Neural cell (in vitro differentiated cells): ENCODE results near the gene TRIM43B.
"Not testable (repeated sequence)": the region's sequence is repeated elsewhere in the genome, so short reads cannot be mapped to it uniquely, and the experiment has no call there.

Source experiments
- EP300 ChIP-seq: fragments of 450-650 bp; conservative IDR thresholded peaks from 2 replicates; pipeline ENCODE4 v1.6.1; 2014; ENCODE audit warnings: antibody characterized with exemption, mild to moderate bottlenecking, moderate library complexity; ENCODE audit not compliant: poor library complexity, severe bottlenecking
- EZH2 ChIP-seq: fragments of 200-600, 300-800 bp; shearing (Covaris generic), sonication (generic); IDR thresholded peaks from 2 replicates; pipeline ENCODE4 v1.6.1; 2014; ENCODE audit warnings: antibody characterized with exemption, low read length, borderline replicate concordance, mild to moderate bottlenecking; ENCODE audit not compliant: insufficient read depth, poor library complexity, severe bottlenecking
- MXI1 ChIP-seq: fragments of 450-650 bp; conservative IDR thresholded peaks from 2 replicates; pipeline ENCODE4 v1.6.1; 2014; ENCODE audit warnings: antibody characterized with exemption, mild to moderate bottlenecking; ENCODE audit not compliant: poor library complexity, severe bottlenecking
- POLR2AphosphoS5 ChIP-seq: IDR thresholded peaks from 2 replicates; pipeline ENCODE4 v1.6.1; 2012
- RAD21 ChIP-seq: fragments of 450-650 bp; conservative IDR thresholded peaks from 2 replicates; pipeline ENCODE4 v1.6.1; 2014; ENCODE audit warnings: antibody characterized with exemption, mild to moderate bottlenecking, moderate library complexity
- SMC3 ChIP-seq: fragments of 450-650 bp; conservative IDR thresholded peaks from 2 replicates; pipeline ENCODE4 v1.6.1; 2014; ENCODE audit warnings: antibody characterized with exemption, mild to moderate bottlenecking, moderate library complexity; ENCODE audit not compliant: poor library complexity
- TAF1 ChIP-seq: IDR thresholded peaks from 2 replicates; pipeline ENCODE4 v1.6.1; 2012; ENCODE audit warnings: low read depth
- TF ChIP-seq, protein P1 (sequence below): fragments of 450-650 bp; IDR thresholded peaks from 2 replicates; pipeline ENCODE4 v1.5.1; 2014; ENCODE audit warnings: antibody characterized with exemption, mild to moderate bottlenecking, moderate library complexity; ENCODE audit not compliant: poor library complexity, severe bottlenecking

DNA sequence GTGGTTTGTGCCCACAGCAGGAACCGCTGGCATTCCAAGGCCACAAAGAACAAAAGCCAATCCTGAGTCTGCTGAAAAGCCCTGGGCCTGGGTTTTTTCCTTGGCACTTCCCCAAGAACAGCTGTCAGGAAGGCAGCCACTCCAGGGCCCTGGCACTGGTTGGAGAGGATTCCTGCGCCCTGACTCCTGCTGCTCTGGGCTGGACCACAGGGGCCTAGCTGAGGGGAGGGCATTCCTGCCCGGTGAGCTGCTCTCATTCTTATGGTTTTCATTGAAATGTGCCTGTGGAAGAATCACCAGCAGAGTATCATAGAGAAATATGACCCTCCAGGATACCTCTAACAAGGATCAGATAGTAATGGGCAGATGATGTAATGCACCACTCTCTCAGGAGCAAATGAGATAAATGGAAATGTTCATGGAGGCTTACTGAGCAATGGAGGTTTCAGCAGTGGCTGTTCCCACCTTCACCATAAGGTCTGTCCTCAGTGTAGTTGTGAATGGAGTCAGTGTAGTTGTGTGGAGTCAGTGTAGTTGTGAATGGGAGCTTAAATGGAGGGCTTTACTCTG is 50.0 kb downstream of the TRIM43B start:
- TF ChIP-seq, protein P1, sequence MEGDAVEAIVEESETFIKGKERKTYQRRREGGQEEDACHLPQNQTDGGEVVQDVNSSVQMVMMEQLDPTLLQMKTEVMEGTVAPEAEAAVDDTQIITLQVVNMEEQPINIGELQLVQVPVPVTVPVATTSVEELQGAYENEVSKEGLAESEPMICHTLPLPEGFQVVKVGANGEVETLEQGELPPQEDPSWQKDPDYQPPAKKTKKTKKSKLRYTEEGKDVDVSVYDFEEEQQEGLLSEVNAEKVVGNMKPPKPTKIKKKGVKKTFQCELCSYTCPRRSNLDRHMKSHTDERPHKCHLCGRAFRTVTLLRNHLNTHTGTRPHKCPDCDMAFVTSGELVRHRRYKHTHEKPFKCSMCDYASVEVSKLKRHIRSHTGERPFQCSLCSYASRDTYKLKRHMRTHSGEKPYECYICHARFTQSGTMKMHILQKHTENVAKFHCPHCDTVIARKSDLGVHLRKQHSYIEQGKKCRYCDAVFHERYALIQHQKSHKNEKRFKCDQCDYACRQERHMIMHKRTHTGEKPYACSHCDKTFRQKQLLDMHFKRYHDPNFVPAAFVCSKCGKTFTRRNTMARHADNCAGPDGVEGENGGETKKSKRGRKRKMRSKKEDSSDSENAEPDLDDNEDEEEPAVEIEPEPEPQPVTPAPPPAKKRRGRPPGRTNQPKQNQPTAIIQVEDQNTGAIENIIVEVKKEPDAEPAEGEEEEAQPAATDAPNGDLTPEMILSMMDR: not testable (repeated sequence)
- TF ChIP-seq SMC3, RAD21, POLR2AphosphoS5, EZH2, MXI1, TAF1, EP300: not testable (repeated sequence)
